ENCODE results near the gene PALM.

GRCh38 chr19:748274-748598 lies 39.5 kb downstream of the PALM start:
- TF ChIP-seq CTCF (conservative IDR thresholded peaks at IDR 0.05) (no peak), ZFX (IDR thresholded peaks at IDR 0.05) (no peak)

Data from C4-2B (cell line).